ENCODE measurements around the gene BOK.

- TF ChIP-seq POLR2A (IDR thresholded peaks at IDR 0.05) (no peak), CTCF (IDR thresholded peaks at IDR 0.05 in 4 of 5, conservative IDR thresholded peaks at IDR 0.05 in 1 of 5) (no peak)
These were observed 10.2 kb downstream of the BOK start for GRCh38 chr2:241568726-241569125.
